LNCAP (cell line): Measurements from ENCODE around the gene MIER1.

Experiments used
- CTCF ChIP-seq: fragments of 450-650 bp; IDR thresholded peaks from 2 replicates; pipeline ENCODE4 v1.5.1; 2017; ENCODE audit warnings: mild to moderate bottlenecking

The MIER1 gene

GRCh38 chr1:66929999-66930822, 5.4 kb downstream of the MIER1 start:
- peak; percentile 37; the same call in 1 of the 2 replicates for TF ChIP-seq CTCF

GRCh38 chr1:66930823-66931174, 6.0 kb downstream of the MIER1 start:
- no peak for TF ChIP-seq CTCF

GRCh38 chr1:66931590-66931989, 6.8 kb downstream of the MIER1 start:
- no peak for TF ChIP-seq CTCF

- no peak for TF ChIP-seq CTCF
Measured at GRCh38 chr1:66932291-66932690, 7.5 kb downstream of the MIER1 start.

GRCh38 chr1:66933887-66934700, 9.3 kb downstream of the MIER1 start:
- TF ChIP-seq CTCF: no peak

GRCh38 chr1:66937529-66938234, 12.9 kb downstream of the MIER1 start:
- TF ChIP-seq CTCF: no peak

- TF ChIP-seq CTCF: no peak
Measured at GRCh38 chr1:66938613-66939012, 13.8 kb downstream of the MIER1 start.
